ENCODE data around the gene BPIFA1.

The BPIFA1 gene

GRCh38 chr20:33263784-33264183 is 28.0 kb downstream of the BPIFA1 start:
- Histone ChIP-seq H3K9me3 (ENCODE audit: control insufficient read depth, low read depth, low read length) (no peaks in the 10 kb centered on the region), H3K4me3 (ENCODE audit: low read length) (no peak overlapping the region), H3K27ac (ENCODE audit: low read length) (no peak overlapping the region), H3K9ac (ENCODE audit: low read length) (no peak overlapping the region), H3K4me1 (ENCODE audit: control insufficient read depth, low read depth, low read length) (no peaks in the 10 kb centered on the region), H3K36me3 (ENCODE audit: control insufficient read depth, low read depth, low read length) (no peaks in the 10 kb centered on the region), H3K27me3 (ENCODE audit: control insufficient read depth, insufficient read depth, low read length) (no peaks in the 10 kb centered on the region)

- no peak overlapping the region for H3K4me3 ChIP-seq (ENCODE audit: low read length)
- no peak overlapping the region for H3K27ac ChIP-seq (ENCODE audit: low read length)
- H3K9ac ChIP-seq (ENCODE audit: low read length), result no peak overlapping the region
- no peaks in the 10 kb centered on the region for H3K9me3 ChIP-seq (ENCODE audit: control insufficient read depth, low read depth, low read length)
- no peaks in the 10 kb centered on the region for H3K4me1 ChIP-seq (ENCODE audit: control insufficient read depth, low read depth, low read length)
- H3K36me3 ChIP-seq (ENCODE audit: control insufficient read depth, low read depth, low read length), result no peaks in the 10 kb centered on the region
- H3K27me3 ChIP-seq (ENCODE audit: control insufficient read depth, insufficient read depth, low read length), result no peaks in the 10 kb centered on the region
Observed at GRCh38 chr20:33267701-33268100, 31.9 kb downstream of the BPIFA1 start.

DNA sequence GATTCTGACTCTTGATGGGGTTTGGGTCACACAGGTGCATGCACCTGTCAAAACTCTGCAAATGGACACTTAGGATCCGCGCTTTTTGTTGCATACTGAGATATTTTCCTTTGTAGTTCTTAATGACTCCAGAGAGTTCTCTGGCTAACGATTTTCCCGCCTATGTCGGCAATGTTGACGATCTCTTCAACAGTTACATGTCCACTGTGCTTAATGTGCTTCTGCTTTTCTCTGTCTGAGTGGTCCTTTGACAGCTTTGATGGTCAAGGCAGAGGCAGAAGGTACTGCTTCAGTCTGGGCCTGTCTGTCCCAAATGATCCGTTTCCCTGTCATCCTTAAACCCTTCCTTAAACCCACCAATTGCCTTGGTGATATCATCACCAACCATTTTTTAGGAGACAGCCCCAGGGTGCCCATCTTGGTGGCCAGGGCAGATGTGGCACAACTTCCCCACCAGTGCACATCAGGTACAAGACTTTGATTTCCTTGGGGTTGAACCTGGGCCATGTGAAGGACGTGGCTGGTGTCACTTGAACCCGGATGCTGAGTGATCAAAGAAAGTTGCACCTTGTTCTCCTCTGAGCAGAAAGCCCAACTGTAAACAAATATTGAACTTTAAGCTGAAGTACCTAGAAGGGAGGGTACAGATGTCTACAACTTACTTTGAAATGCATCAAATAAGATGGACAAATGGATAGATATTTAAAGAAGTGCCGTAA is 36.5 kb downstream of the BPIFA1 start:
- H3K4me3 ChIP-seq (ENCODE audit: low read length), result no peak overlapping the region
- no peaks in the 10 kb centered on the region for H3K9me3 ChIP-seq (ENCODE audit: control insufficient read depth, low read depth, low read length)
- no peaks in the 10 kb centered on the region for H3K27me3 ChIP-seq (ENCODE audit: control insufficient read depth, insufficient read depth, low read length)
- no peak overlapping the region for H3K27ac ChIP-seq (ENCODE audit: low read length)
- H3K4me1 ChIP-seq (ENCODE audit: control insufficient read depth, low read depth, low read length), result no peaks in the 10 kb centered on the region
- H3K9ac ChIP-seq (ENCODE audit: low read length), result no peak overlapping the region
- no peaks in the 10 kb centered on the region for H3K36me3 ChIP-seq (ENCODE audit: control insufficient read depth, low read depth, low read length)

DNA sequence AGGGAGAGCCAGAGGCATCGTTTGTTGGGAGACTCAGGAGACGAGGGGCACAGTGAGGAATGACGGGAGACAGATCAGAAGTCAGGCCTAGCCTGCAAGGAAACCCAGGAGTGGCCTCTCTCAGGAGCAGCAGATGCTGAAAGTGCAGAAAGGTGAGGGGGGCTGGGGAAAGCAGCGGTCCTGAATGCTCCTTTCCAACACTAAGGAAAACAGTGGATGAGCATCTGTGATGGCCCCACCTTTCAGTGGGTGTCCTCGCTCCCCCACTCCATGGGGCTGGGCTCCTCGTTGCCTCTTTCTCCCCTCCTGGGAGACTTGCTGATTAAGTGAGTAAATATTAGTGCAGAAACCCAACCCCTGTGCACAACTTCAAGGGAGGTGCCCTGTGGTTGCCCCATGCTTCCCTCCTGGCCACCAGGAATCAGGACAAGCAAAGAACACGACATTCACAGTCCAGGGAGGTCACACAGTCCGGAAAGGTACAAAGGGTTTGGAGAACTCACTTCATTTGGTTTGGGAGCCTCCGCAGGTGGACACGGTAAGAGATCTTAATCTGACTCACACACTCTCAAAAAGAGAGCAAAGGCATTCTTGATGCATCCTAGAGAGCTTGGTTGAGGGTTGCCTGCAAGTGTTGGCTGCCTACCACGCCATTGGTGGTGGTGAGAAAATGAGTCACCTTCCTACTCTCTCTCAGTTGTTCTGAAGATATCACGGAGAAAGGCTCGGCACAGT is 37.5 kb downstream of the BPIFA1 start:
- H3K27me3 ChIP-seq (ENCODE audit: control insufficient read depth, insufficient read depth, low read length), result no peaks in the 10 kb centered on the region
- no peak overlapping the region for H3K4me3 ChIP-seq (ENCODE audit: low read length)
- no peaks in the 10 kb centered on the region for H3K9me3 ChIP-seq (ENCODE audit: control insufficient read depth, low read depth, low read length)
- peaks cover 8% of the 10 kb centered on the region for H3K4me1 ChIP-seq (ENCODE audit: control insufficient read depth, low read depth, low read length)
- H3K9ac ChIP-seq (ENCODE audit: low read length), result no peak overlapping the region
- H3K27ac ChIP-seq (ENCODE audit: low read length), result no peak overlapping the region
- no peaks in the 10 kb centered on the region for H3K36me3 ChIP-seq (ENCODE audit: control insufficient read depth, low read depth, low read length)

- Histone ChIP-seq H3K4me3 (ENCODE audit: low read length) (no peak overlapping the region), H3K27me3 (ENCODE audit: control insufficient read depth, insufficient read depth, low read length) (no peaks in the 10 kb centered on the region), H3K36me3 (ENCODE audit: control insufficient read depth, low read depth, low read length) (no peaks in the 10 kb centered on the region), H3K27ac (ENCODE audit: low read length) (no peak overlapping the region), H3K4me1 (ENCODE audit: control insufficient read depth, low read depth, low read length) (peaks cover 8% of the 10 kb centered on the region), H3K9me3 (ENCODE audit: control insufficient read depth, low read depth, low read length) (no peaks in the 10 kb centered on the region), H3K9ac (ENCODE audit: low read length) (no peak overlapping the region)
Observed at GRCh38 chr20:33275215-33275614, 39.4 kb downstream of the BPIFA1 start.

DNA sequence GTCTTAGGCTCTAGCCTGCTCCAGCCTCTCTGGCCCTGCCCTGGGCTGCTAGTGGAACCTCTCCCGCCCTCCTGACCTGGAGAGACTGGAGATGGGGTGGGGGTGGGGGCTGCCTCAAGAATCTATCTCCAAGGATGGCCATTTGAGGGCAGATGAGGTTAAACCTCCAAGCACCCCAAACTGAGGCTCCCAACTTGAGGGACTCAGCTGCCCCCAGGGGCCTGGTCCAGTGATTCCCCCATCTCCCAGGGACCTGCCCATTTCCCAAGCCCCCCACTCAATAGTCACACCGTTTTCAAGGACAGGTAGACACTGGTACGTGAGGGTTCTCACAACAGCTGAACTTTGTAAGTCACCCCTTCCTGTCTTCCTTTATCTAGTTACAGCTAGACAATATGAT is 40.1 kb downstream of the BPIFA1 start:
- Histone ChIP-seq H3K27me3 (ENCODE audit: control insufficient read depth, insufficient read depth, low read length) (no peaks in the 10 kb centered on the region), H3K4me3 (ENCODE audit: low read length) (no peak overlapping the region), H3K27ac (ENCODE audit: low read length) (no peak overlapping the region), H3K36me3 (ENCODE audit: control insufficient read depth, low read depth, low read length) (no peaks in the 10 kb centered on the region), H3K9me3 (ENCODE audit: control insufficient read depth, low read depth, low read length) (no peaks in the 10 kb centered on the region), H3K4me1 (ENCODE audit: control insufficient read depth, low read depth, low read length) (peaks cover 8% of the 10 kb centered on the region), H3K9ac (ENCODE audit: low read length) (no peak overlapping the region)

DNA sequence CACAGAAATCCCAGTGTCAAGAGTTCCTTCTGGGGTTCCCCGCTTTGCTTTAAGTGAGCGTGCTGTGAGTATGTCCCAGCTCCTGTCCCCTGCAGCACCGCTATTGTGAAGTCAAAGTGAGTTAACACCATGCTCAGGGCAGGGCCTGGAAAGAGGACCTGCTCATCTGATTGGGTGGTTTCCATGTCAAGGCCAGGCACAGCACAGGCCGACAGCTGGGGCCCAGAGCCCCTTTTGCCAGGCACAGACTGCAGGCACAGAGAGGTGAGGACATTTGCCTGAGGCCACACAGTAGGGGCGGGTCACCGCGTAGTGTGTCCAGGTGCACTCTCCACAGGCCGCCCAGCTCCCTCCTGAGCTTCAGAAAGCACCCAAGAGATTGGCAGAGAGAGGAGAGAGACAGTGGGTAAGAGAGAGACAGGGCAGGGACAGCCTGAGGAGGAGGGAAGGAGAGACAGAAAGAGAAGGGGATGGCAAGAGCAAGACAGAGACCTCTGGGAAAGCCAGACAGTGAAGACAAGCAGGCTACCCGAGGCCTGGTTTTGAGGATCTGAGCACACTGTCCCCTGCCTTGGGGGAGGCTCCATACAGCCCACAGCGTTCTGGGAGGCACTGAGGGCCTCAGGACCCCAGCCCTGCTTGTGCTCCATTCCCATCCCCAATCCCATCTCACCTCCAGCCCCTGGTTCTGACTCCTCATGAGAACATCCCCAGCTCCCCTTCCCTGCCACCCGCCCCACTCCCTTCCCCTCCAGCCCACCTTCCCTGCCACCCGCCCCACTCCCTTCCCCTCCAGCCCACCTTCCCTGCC is 40.7 kb downstream of the BPIFA1 start:
- no peak overlapping the region for H3K9ac ChIP-seq (ENCODE audit: low read length)
- no peaks in the 10 kb centered on the region for H3K36me3 ChIP-seq (ENCODE audit: control insufficient read depth, low read depth, low read length)
- H3K27ac ChIP-seq (ENCODE audit: low read length), result no peak overlapping the region
- H3K27me3 ChIP-seq (ENCODE audit: control insufficient read depth, insufficient read depth, low read length), result no peaks in the 10 kb centered on the region
- peaks cover 8% of the 10 kb centered on the region for H3K4me1 ChIP-seq (ENCODE audit: control insufficient read depth, low read depth, low read length)
- no peaks in the 10 kb centered on the region for H3K9me3 ChIP-seq (ENCODE audit: control insufficient read depth, low read depth, low read length)
- H3K4me3 ChIP-seq (ENCODE audit: low read length), result no peak overlapping the region

GRCh38 chr20:33277471-33278441 is 42.0 kb downstream of the BPIFA1 start:
- Histone ChIP-seq H3K9me3 (ENCODE audit: control insufficient read depth, low read depth, low read length) (no peaks in the 10 kb centered on the region), H3K27ac (ENCODE audit: low read length) (no peak overlapping the region), H3K4me3 (ENCODE audit: low read length) (no peak overlapping the region), H3K9ac (ENCODE audit: low read length) (no peak overlapping the region), H3K27me3 (ENCODE audit: control insufficient read depth, insufficient read depth, low read length) (no peaks in the 10 kb centered on the region), H3K36me3 (ENCODE audit: control insufficient read depth, low read depth, low read length) (no peaks in the 10 kb centered on the region), H3K4me1 (ENCODE audit: control insufficient read depth, low read depth, low read length) (peaks cover 8% of the 10 kb centered on the region)

GRCh38 chr20:33278700-33279099 is 42.9 kb downstream of the BPIFA1 start:
- H3K9ac ChIP-seq (ENCODE audit: low read length), result no peak overlapping the region
- H3K4me1 ChIP-seq (ENCODE audit: control insufficient read depth, low read depth, low read length), result peaks cover 8% of the 10 kb centered on the region
- H3K36me3 ChIP-seq (ENCODE audit: control insufficient read depth, low read depth, low read length), result no peaks in the 10 kb centered on the region
- H3K4me3 ChIP-seq (ENCODE audit: low read length), result no peak overlapping the region
- H3K9me3 ChIP-seq (ENCODE audit: control insufficient read depth, low read depth, low read length), result no peaks in the 10 kb centered on the region
- H3K27ac ChIP-seq (ENCODE audit: low read length), result no peak overlapping the region
- no peaks in the 10 kb centered on the region for H3K27me3 ChIP-seq (ENCODE audit: control insufficient read depth, insufficient read depth, low read length)

DNA sequence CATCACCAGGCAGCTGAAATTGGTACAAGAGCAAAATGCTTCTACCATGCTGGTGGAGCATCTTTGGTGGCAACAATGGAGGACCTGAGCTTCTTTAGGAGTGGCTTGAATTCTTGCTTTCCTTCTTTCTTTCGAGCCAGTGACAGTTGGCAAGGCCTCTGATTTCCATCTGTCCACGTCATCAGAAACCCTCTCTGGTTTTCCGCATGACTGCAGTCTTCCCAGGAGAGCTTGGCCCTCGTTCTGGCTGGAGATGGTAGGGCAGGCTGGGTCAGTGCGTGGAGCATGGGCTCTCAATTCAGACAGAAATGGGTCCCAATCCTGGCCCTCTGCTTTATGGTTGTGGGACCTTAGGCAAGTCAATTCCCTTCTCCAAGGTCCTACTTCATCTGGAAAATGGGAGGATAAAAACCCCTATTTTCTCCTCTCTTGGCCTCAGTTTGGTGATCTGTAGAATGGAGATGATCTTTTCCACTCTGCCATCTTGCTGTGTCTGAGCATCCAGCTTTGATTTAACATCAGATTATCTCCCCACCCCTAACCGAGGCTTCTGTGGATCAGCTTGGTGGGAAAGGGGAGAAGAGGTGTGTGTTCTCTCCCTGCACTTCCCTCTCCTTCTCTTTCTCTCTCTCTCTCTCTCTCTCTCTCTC is 43.6 kb downstream of the BPIFA1 start:
- Histone ChIP-seq H3K4me1 (ENCODE audit: control insufficient read depth, low read depth, low read length) (peaks cover 8% of the 10 kb centered on the region), H3K27me3 (ENCODE audit: control insufficient read depth, insufficient read depth, low read length) (no peaks in the 10 kb centered on the region), H3K4me3 (ENCODE audit: low read length) (no peak overlapping the region), H3K9ac (ENCODE audit: low read length) (no peak overlapping the region), H3K27ac (ENCODE audit: low read length) (no peak overlapping the region), H3K9me3 (ENCODE audit: control insufficient read depth, low read depth, low read length) (no peaks in the 10 kb centered on the region), H3K36me3 (ENCODE audit: control insufficient read depth, low read depth, low read length) (no peaks in the 10 kb centered on the region)
